Astrocyte (in vitro differentiated cells and primary cell): ENCODE measurements around the gene ITGBL1. TPM values are rescaled to one million over a fixed set of nuclear protein-coding genes. Genes with fewer than 3 reads are reported as not detected.
A peak's percentile ranks its signal among the peaks of the same experiment; 100 is the strongest.

Source experiments
- DNase-seq: peaks from one replicate; pipeline ENCODE4 v3.0.0-alpha.2; 2010; ENCODE audit warnings: low read depth
- FAIRE-seq: peaks from 2 replicates; lab custom pipeline; 2011; peaks lifted over from hg19 to GRCh38; lab: Jason Lieb, UNC
- H2AFZ ChIP-seq: 2 replicates; pipeline ENCODE4 v1.6.0; 2012; ENCODE audit warnings: low read depth, low read length, inconsistent platforms
- H3K27ac ChIP-seq: 2 replicates; pipeline ENCODE4 v1.5.1; 2011; ENCODE audit warnings: low read depth, low read length, inconsistent platforms
- H3K27me3 ChIP-seq: 2 replicates; pipeline ENCODE4 v1.6.0; 2011; ENCODE audit warnings: low read length, inconsistent platforms; ENCODE audit not compliant: insufficient read depth
- H3K36me3 ChIP-seq: 2 replicates; pipeline ENCODE4 v1.5.1; 2011; ENCODE audit warnings: low read length, inconsistent platforms; ENCODE audit not compliant: insufficient read depth
- H3K4me1 ChIP-seq: 2 replicates; pipeline ENCODE4 v1.5.1; 2011; ENCODE audit warnings: low read length, inconsistent platforms; ENCODE audit not compliant: insufficient read depth
- H3K4me2 ChIP-seq: 2 replicates; pipeline ENCODE4 v1.6.0; 2012; ENCODE audit warnings: low read length, inconsistent platforms
- H3K4me3 ChIP-seq: 2 replicates; pipeline ENCODE4 v1.5.1; 2011; ENCODE audit warnings: low read depth, mild to moderate bottlenecking, low read length, inconsistent platforms; ENCODE audit not compliant: insufficient read depth
- H3K79me2 ChIP-seq: 2 replicates; pipeline ENCODE4 v1.6.0; 2012; ENCODE audit warnings: mild to moderate bottlenecking, low read length, inconsistent platforms; ENCODE audit not compliant: insufficient read depth
- H3K9ac ChIP-seq: 2 replicates; pipeline ENCODE4 v1.6.0; 2012; ENCODE audit warnings: mild to moderate bottlenecking, low read length, inconsistent platforms
- H3K9me3 ChIP-seq: 2 replicates; pipeline ENCODE4 v1.5.1; 2012; ENCODE audit warnings: low read depth, mild to moderate bottlenecking, low read length, inconsistent platforms; ENCODE audit not compliant: insufficient read depth
- H4K20me1 ChIP-seq: 2 replicates; pipeline ENCODE4 v1.6.0; 2012; ENCODE audit warnings: low read length, inconsistent platforms; ENCODE audit not compliant: insufficient read depth
- H3K27ac Mint-ChIP-seq: one replicate; pipeline ENCODE4 v1.8.0; 2021; ENCODE audit warnings: mild to moderate bottlenecking, mixed read lengths; ENCODE audit not compliant: unreplicated experiment
- H3K27me3 Mint-ChIP-seq: one replicate; pipeline ENCODE4 v1.8.0; 2021; ENCODE audit warnings: low read depth, mixed read lengths; ENCODE audit not compliant: unreplicated experiment
- H3K36me3 Mint-ChIP-seq: one replicate; pipeline ENCODE4 v1.8.0; 2021; ENCODE audit warnings: low read depth, mixed read lengths; ENCODE audit not compliant: unreplicated experiment
- H3K4me1 Mint-ChIP-seq: one replicate; pipeline ENCODE4 v1.8.0; 2021; ENCODE audit warnings: low read depth, mixed read lengths; ENCODE audit not compliant: unreplicated experiment
- H3K4me3 Mint-ChIP-seq: one replicate; pipeline ENCODE4 v1.8.0; 2021; ENCODE audit warnings: mild to moderate bottlenecking, moderate library complexity, mixed read lengths; ENCODE audit not compliant: unreplicated experiment
- H3K9me3 Mint-ChIP-seq: one replicate; pipeline ENCODE4 v1.8.0; 2021; ENCODE audit warnings: mild to moderate bottlenecking, mixed read lengths; ENCODE audit not compliant: unreplicated experiment
- CTCF ChIP-seq: IDR thresholded peaks from 2 replicates; pipeline ENCODE4 v1.5.1; 2011; ENCODE audit warnings: low read depth, mild to moderate bottlenecking, inconsistent platforms, low read length, moderate library complexity; ENCODE audit not compliant: insufficient read depth
- EZH2 ChIP-seq: IDR thresholded peaks from 2 replicates; pipeline ENCODE4 v1.6.1; 2012; ENCODE audit warnings: mild to moderate bottlenecking, low read length, inconsistent platforms; ENCODE audit not compliant: insufficient read depth
- total RNA-seq: library from RNA; stranded (reverse); gene quantifications from 2 replicates; pipeline ENCODE4 v1.2.1, GENCODE V29; 2021

The ITGBL1 gene
- total RNA-seq, 1 donor from 2014 or later, result 0.14 TPM

- no peak overlapping the region for H3K4me2 ChIP-seq
- no peak overlapping the region for H3K27ac ChIP-seq
- no peak overlapping the region for H2AFZ ChIP-seq
- Mint-ChIP-seq H3K36me3 (no peaks in the 10 kb centered on the region), H3K27me3 (no peaks in the 10 kb centered on the region), H3K4me1 (peaks cover 26% of the 10 kb centered on the region), H3K27ac (no peak overlapping the region), H3K4me3 (no peak overlapping the region), H3K9me3 (no peaks in the 10 kb centered on the region)
- H3K9me3 ChIP-seq, result no peaks in the 10 kb centered on the region
- FAIRE-seq (peak; percentile 43), DNase-seq (no peak)
- no peak overlapping the region for H3K9ac ChIP-seq
- H3K27me3 ChIP-seq, result no peaks in the 10 kb centered on the region
- no peaks in the 10 kb centered on the region for H3K36me3 ChIP-seq
- H4K20me1 ChIP-seq, result no peaks in the 10 kb centered on the region
- H3K79me2 ChIP-seq, result no peaks in the 10 kb centered on the region
- no peak for TF ChIP-seq EZH2
- TF ChIP-seq CTCF, result no peak
- peaks cover 7% of the 10 kb centered on the region for H3K4me1 ChIP-seq
- H3K4me3 ChIP-seq, result no peak overlapping the region
Observed at GRCh38 chr13:101515504-101515903, 63.0 kb downstream of the ITGBL1 start.

- Histone ChIP-seq H3K36me3 (no peaks in the 10 kb centered on the region), H3K9me3 (no peaks in the 10 kb centered on the region), H3K27me3 (no peaks in the 10 kb centered on the region), H3K4me3 (no peak overlapping the region), H3K4me2 (no peak overlapping the region), H3K27ac (no peak overlapping the region), H3K9ac (no peak overlapping the region), H4K20me1 (no peaks in the 10 kb centered on the region), H3K79me2 (no peaks in the 10 kb centered on the region), H2AFZ (no peak overlapping the region), H3K4me1 (peaks cover 7% of the 10 kb centered on the region)
- FAIRE-seq, result peak; percentile 13
- Mint-ChIP-seq H3K27ac (no peak overlapping the region), H3K4me1 (peaks cover 33% of the 10 kb centered on the region), H3K27me3 (no peaks in the 10 kb centered on the region), H3K36me3 (no peaks in the 10 kb centered on the region), H3K4me3 (no peak overlapping the region), H3K9me3 (no peaks in the 10 kb centered on the region)
- no peak for DNase-seq
- no peak for TF ChIP-seq EZH2
- no peak for TF ChIP-seq CTCF
Observed at GRCh38 chr13:101516262-101516661, 63.8 kb downstream of the ITGBL1 start.

GRCh38 chr13:101520672-101521071 lies 68.2 kb downstream of the ITGBL1 start:
- H4K20me1 ChIP-seq, result no peaks in the 10 kb centered on the region
- Mint-ChIP-seq H3K27me3 (no peaks in the 10 kb centered on the region), H3K9me3 (no peaks in the 10 kb centered on the region), H3K36me3 (no peaks in the 10 kb centered on the region), H3K27ac (peak overlapping the region; percentile 90), H3K4me3 (no peak overlapping the region), H3K4me1 (peaks cover 19% of the 10 kb centered on the region)
- H3K79me2 ChIP-seq, result no peaks in the 10 kb centered on the region
- no peak overlapping the region for H3K4me3 ChIP-seq
- H3K27ac ChIP-seq, result peak overlapping the region; percentile 13
- H3K9me3 ChIP-seq, result no peaks in the 10 kb centered on the region
- FAIRE-seq, result peak; percentile 95
- peak overlapping the region; percentile 26 for H2AFZ ChIP-seq
- no peaks in the 10 kb centered on the region for H3K36me3 ChIP-seq
- H3K27me3 ChIP-seq, result no peaks in the 10 kb centered on the region
- H3K9ac ChIP-seq, result no peak overlapping the region
- no peaks in the 10 kb centered on the region for H3K4me1 ChIP-seq
- peak; percentile 75 for DNase-seq
- peak overlapping the region; percentile 27 for H3K4me2 ChIP-seq
- TF ChIP-seq CTCF (no peak), EZH2 (no peak)
